ENCODE measurements around the gene TMEM45B. TPM values are rescaled to one million over a fixed set of nuclear protein-coding genes. Genes with fewer than 3 reads are reported as not detected.
A peak's percentile ranks its signal among the peaks of the same experiment; 100 is the strongest.
"Not testable (repeated sequence)": the region's sequence is repeated elsewhere in the genome, so short reads cannot be mapped to it uniquely, and the experiment has no call there.

TMEM45B gene
- total RNA-seq (ENCODE audit: low replicate concordance), result not detected in 2 replicates

- TF ChIP-seq CTCF (IDR thresholded peaks at IDR 0.05; ENCODE audit: insufficient read depth, low read length), result no peak
- DNase-seq (ENCODE audit: low read depth), result no peak
- H3K4me3 ChIP-seq (ENCODE audit: low read depth, low read length), result no peak within 1 kb of the TSS
Observed at GRCh38 chr11:129815596-129816461, at the start of gene TMEM45B. Gene TMEM45B (plus strand): TSS chr11:129815848. CDS start chr11:129852483, 36,635 bp downstream.

- peak; percentile 34 for DNase-seq (ENCODE audit: low read depth)
- peak; percentile 72 for TF ChIP-seq CTCF (IDR thresholded peaks at IDR 0.05; ENCODE audit: insufficient read depth, low read length)
- H3K4me3 ChIP-seq (ENCODE audit: low read depth, low read length), result no peak overlapping the region
Observed at GRCh38 chr11:129766898-129767604, 48.6 kb upstream of the TMEM45B start.

- DNase-seq (ENCODE audit: low read depth), result no peak
- H3K4me3 ChIP-seq (ENCODE audit: low read depth, low read length), result no peak overlapping the region
- TF ChIP-seq CTCF (IDR thresholded peaks at IDR 0.05; ENCODE audit: insufficient read depth, low read length), result no peak
Observed at GRCh38 chr11:129767827-129768226, 47.8 kb upstream of the TMEM45B start.

- no peak for TF ChIP-seq CTCF (IDR thresholded peaks at IDR 0.05; ENCODE audit: insufficient read depth, low read length)
- H3K4me3 ChIP-seq (ENCODE audit: low read depth, low read length), result no peak overlapping the region
- no peak for DNase-seq (ENCODE audit: low read depth)
Observed at GRCh38 chr11:129768356-129768755, 47.3 kb upstream of the TMEM45B start.

- DNase-seq (ENCODE audit: low read depth), result no peak
- H3K4me3 ChIP-seq (ENCODE audit: low read depth, low read length), result no peak overlapping the region
- no peak for TF ChIP-seq CTCF (IDR thresholded peaks at IDR 0.05; ENCODE audit: insufficient read depth, low read length)
Observed at GRCh38 chr11:129769059-129769458, 46.6 kb upstream of the TMEM45B start.

GRCh38 chr11:129770993-129771392 lies 44.7 kb upstream of the TMEM45B start:
- no peak overlapping the region for H3K4me3 ChIP-seq (ENCODE audit: low read depth, low read length)
- no peak for DNase-seq (ENCODE audit: low read depth)
- no peak for TF ChIP-seq CTCF (IDR thresholded peaks at IDR 0.05; ENCODE audit: insufficient read depth, low read length)

GRCh38 chr11:129771456-129771855 lies 44.2 kb upstream of the TMEM45B start:
- not testable (repeated sequence) for H3K4me3 ChIP-seq (ENCODE audit: low read depth, low read length); DNase-seq (ENCODE audit: low read depth)
